Astrocyte (in vitro differentiated cells and primary cell): Measurements from ENCODE around the gene PCSK5.

ENCODE experiments used
- EZH2 ChIP-seq: IDR thresholded peaks from 2 replicates; pipeline ENCODE4 v1.6.1; 2012; ENCODE audit warnings: mild to moderate bottlenecking, low read length, inconsistent platforms; ENCODE audit not compliant: insufficient read depth
- TF ChIP-seq, protein P1 (sequence below): IDR thresholded peaks from 2 replicates; pipeline ENCODE4 v1.5.1; 2011; ENCODE audit warnings: low read depth, mild to moderate bottlenecking, inconsistent platforms, low read length, moderate library complexity; ENCODE audit not compliant: insufficient read depth

DNA sequence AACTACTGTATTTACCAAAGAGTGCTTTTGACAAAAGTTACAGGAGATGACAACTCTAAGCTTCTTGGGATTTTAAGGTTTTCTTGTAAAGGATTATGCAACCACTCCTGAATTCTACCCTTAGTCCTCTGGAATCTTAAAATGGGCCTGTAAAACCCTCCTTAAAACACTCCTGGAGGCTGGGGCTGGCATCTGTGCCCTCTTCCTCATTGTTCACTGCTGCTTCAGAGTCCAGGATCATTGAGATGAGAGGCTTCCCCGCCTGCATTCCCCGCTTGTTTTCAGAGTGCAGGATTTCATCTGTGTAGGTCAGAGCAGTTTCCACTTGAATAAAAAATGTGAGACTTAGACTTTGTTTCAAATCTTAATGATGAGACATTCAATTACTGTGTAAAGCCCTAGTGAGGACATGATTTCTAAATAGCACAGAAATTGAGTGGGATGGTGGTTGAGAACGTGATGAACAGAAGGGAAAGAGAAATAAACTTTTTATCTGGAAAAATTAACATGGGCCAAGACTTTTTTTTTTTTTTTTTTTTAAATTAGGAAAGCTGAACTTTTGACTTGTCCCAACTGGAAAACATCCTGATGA is 40.4 kb downstream of the PCSK5 start:
- TF ChIP-seq, protein P1, sequence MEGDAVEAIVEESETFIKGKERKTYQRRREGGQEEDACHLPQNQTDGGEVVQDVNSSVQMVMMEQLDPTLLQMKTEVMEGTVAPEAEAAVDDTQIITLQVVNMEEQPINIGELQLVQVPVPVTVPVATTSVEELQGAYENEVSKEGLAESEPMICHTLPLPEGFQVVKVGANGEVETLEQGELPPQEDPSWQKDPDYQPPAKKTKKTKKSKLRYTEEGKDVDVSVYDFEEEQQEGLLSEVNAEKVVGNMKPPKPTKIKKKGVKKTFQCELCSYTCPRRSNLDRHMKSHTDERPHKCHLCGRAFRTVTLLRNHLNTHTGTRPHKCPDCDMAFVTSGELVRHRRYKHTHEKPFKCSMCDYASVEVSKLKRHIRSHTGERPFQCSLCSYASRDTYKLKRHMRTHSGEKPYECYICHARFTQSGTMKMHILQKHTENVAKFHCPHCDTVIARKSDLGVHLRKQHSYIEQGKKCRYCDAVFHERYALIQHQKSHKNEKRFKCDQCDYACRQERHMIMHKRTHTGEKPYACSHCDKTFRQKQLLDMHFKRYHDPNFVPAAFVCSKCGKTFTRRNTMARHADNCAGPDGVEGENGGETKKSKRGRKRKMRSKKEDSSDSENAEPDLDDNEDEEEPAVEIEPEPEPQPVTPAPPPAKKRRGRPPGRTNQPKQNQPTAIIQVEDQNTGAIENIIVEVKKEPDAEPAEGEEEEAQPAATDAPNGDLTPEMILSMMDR: no peak
- TF ChIP-seq EZH2: no peak
